AG08396 (cell line): ENCODE data around the gene POLA1.

ENCODE experiments used
- DNase-seq: peaks from one replicate; pipeline ENCODE4 v3.0.0; 2012; ENCODE audit warnings: low spot score, mixed read lengths

The POLA1 gene

DNA sequence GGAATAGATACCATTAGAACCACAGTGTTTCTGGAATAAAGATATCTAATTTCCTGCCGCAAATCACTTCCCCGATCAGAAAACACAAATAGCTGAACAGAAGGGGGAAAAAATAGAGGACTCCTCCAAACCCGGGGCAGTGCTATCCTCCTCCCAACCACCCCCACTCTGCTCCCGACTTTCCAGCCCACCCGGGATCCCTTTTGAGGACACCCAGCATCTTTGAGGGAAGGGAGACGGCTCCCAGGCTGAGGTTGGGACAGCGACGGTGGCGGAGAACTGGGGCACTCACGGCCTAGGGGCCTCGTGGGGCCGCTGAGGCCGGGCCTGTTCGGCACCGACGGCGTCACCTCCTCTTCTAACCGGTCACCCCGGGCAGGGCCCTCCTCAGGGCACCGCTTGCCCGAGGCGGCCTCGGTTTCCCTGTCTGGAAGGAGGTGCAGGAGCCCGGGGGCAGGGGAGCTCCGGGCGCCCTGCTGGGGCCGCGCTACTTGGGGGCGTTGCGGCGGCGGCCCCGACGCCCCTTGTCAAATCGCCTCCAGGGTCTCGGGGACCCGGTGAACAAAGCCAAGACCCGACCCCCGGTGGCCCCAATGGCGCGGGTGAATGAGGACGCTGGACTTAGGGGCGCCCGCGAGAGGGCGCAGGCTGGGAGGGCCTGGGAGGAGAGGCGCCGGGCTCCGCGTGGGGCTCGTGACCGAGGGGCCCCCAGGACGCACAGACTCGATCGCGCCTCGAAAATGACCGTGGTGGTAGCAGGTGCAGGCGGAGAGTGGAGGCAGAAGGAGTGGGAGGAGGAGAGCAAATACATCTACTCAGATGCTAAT is 329.0 kb downstream of the POLA1 start:
- no peak for DNase-seq

DNA sequence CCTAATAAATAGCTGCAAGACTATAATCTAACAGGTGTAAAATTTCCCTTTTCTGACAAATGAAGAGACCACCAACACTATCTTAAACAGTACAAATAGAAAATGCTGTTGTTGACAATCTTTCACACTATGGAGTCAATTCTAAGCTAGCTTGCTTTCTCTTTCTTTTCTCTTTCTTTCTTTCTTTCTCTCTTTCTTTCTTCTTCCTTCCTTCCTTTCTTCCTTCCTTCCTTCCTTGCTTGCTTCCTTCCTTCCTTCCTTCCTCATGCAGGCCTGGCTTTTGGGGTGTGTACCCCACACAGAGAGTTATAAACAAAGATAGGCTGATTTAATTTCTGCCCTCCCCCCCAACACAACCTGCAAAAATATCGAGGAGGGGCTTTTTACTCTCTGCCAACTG is 330.2 kb downstream of the POLA1 start:
- DNase-seq = no peak

GRCh38 chrX:25025615-25026014 is 331.9 kb downstream of the POLA1 start:
- no peak for DNase-seq

GRCh38 chrX:25026576-25026975 is 332.9 kb downstream of the POLA1 start:
- no peak for DNase-seq

DNA sequence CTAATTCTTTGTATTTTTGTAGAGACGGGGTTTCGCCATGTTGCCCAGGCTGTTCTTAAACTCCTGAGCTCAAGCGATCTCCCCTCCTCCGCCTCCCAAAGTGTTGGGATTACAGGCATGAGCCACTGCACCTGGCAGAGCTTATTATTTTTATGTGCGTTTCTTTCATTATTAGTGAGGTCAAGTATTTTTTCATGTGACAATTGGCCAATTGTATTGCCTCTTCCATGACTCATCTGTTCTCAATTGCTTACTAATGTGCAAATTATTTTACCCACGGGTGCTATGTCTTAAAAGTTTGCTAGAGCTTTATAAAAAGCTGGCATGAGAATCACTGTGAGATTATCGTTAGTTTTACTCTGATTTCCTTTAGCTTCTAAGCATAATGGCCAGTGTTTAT is 335.0 kb downstream of the POLA1 start:
- DNase-seq = no peak

- no peak for DNase-seq
These were observed 335.6 kb downstream of the POLA1 start for GRCh38 chrX:25029288-25029825.

DNA sequence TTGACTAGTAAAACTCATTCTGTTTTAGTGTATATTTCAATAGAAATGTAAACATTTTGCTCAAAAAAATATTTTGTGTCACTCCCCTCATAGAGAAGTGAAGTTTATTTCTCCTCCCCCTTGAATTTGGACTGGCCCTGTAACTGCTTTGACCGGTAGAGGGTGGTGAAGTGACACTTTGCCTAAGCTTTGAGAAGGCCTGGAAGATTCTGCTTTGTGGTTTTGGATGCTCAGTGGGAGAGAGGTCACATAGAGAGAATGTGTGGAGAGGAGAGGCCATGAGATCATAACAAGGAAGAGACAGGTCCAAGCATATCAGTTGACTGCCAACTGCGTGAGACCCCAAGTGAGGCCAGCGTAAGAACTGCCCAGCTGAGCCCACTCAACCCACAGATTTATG is 341.2 kb downstream of the POLA1 start:
- DNase-seq = no peak

DNA sequence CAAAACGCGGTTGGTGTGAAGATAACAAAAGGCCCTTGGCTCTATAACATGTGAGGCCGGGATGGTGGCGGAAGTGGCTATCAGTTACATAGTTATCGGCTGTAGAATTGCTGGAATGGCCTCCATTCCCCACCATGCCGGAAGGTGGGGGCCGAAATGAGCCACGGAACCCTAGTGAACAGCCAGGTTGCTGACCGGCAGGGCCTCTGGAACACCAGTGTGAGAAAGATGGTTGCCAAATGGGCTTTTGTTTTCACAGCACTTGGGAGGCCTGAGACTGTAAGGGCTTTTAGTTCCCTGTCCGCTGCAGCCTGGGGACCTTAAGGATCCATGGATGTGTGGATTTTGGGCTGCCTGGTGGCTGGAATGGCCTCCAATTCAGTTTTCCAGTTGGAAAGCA is 345.3 kb downstream of the POLA1 start:
- DNase-seq = no peak

DNA sequence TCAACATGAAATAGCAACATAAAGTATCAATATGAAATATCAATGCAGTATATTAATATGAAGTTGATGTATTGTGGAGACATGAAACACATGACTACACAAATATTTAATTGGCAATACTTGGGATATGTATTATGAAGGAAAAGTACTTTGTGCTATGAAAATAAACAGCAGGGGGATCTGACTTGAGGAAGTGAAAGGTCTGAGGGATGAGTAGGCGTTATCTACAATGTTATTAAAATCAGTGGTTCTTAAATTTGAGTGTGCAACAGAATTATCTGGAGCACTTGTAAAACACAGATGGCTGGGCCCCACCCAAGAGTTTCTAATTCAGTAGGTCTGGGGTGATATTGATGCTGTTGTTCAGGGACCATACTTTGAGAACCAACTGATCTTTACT is 349.5 kb downstream of the POLA1 start:
- DNase-seq = no peak
